Fibroblast of lung (primary cell): ENCODE measurements around the gene SEMA7A. TPM values are rescaled to one million over a fixed set of nuclear protein-coding genes. Genes with fewer than 3 reads are reported as not detected.
A peak's percentile ranks its signal among the peaks of the same experiment; 100 is the strongest.

ENCODE experiments used
- DNase-seq, 2 donors: peaks; one replicate each; pipeline versions ENCODE4 v3.0.0 to v3.0.0-alpha.2; 2010; ENCODE audit warnings: low read depth in 2 of 2
- H2AFZ ChIP-seq: 2 replicates; pipeline ENCODE4 v1.5.1; 2012; ENCODE audit warnings: low read length, control low read depth, inconsistent platforms
- H3K27ac ChIP-seq: 2 replicates; pipeline ENCODE4 v1.5.1; 2011; ENCODE audit warnings: low read length, control low read depth; ENCODE audit not compliant: insufficient read depth
- H3K27me3 ChIP-seq: 2 replicates; pipeline ENCODE4 v1.5.1; 2011; ENCODE audit warnings: mild to moderate bottlenecking, low read length; ENCODE audit not compliant: control insufficient read depth, insufficient read depth
- H3K36me3 ChIP-seq: 2 replicates; pipeline ENCODE4 v1.5.1; 2011; ENCODE audit warnings: low read length; ENCODE audit not compliant: control insufficient read depth, insufficient read depth
- H3K4me1 ChIP-seq: 2 replicates; pipeline ENCODE4 v1.5.1; 2011; ENCODE audit warnings: low read length; ENCODE audit not compliant: control insufficient read depth, insufficient read depth; ENCODE audit errors: extremely low read depth
- H3K4me2 ChIP-seq: 2 replicates; pipeline ENCODE4 v1.5.1; 2011; ENCODE audit warnings: low read length, control low read depth; ENCODE audit not compliant: insufficient read depth; ENCODE audit errors: extremely low read depth
- H3K4me3 ChIP-seq, 4 experiments: fragments of 200-600 bp in 1 of 4; sonication (generic) in 1 of 4; replicated peaks in 1 of 4; 2 replicates each; pipeline ENCODE4 v1.5.1; 2011 to 2016; ENCODE audit warnings: low read length in 4 of 4, low read depth in 3 of 4, mild to moderate bottlenecking in 3 of 4, control low read depth in 2 of 4, inconsistent platforms in 1 of 4, mixed read lengths in 1 of 4; ENCODE audit not compliant: insufficient read depth in 1 of 4; ENCODE audit errors: control extremely low read depth in 1 of 4
- H3K79me2 ChIP-seq: 2 replicates; pipeline ENCODE4 v1.5.1; 2012; ENCODE audit warnings: mild to moderate bottlenecking, low read length, inconsistent platforms; ENCODE audit not compliant: control insufficient read depth, insufficient read depth
- H3K9ac ChIP-seq: 2 replicates; pipeline ENCODE4 v1.5.1; 2011; ENCODE audit warnings: mild to moderate bottlenecking, low read length, control low read depth; ENCODE audit not compliant: insufficient read depth
- H3K9me3 ChIP-seq: 2 replicates; pipeline ENCODE4 v1.5.1; 2012; ENCODE audit warnings: low read depth, low read length; ENCODE audit not compliant: control insufficient read depth, insufficient read depth
- H4K20me1 ChIP-seq: 2 replicates; pipeline ENCODE4 v1.5.1; 2011; ENCODE audit warnings: low read length; ENCODE audit not compliant: control insufficient read depth, insufficient read depth; ENCODE audit errors: extremely low read depth
- EZH2 ChIP-seq: IDR thresholded peaks from 2 replicates; pipeline ENCODE4 v1.5.1; 2012; ENCODE audit warnings: low read length, control low read depth, mild to moderate bottlenecking; ENCODE audit errors: missing control alignments
- polyA plus RNA-seq, 2 donors: library from polyadenylated mRNA; depleted of rRNA in 1 of 2; stranded (reverse) in 1 of 2; unstranded in 1 of 2; fragments of >200 nt; gene quantifications; 2 replicates each; pipeline ENCODE4 v1.2.1, GENCODE V29; 2011 to 2012; ENCODE audit warnings: missing spikeins in 1 of 2
- total RNA-seq: library from RNA; depleted of rRNA; stranded (reverse); fragments of >200 nt; gene quantifications from 2 replicates; pipeline ENCODE4 v1.2.1, GENCODE V29; 2014
- TF ChIP-seq, protein P1 (sequence below), 2 donors: IDR thresholded peaks in 1 of 2; conservative IDR thresholded peaks in 1 of 2; 1 replicate in 1 of 2; 2 replicates in 1 of 2; pipeline ENCODE4 v1.5.1; 2011 to 2012; ENCODE audit warnings: low read length in 2 of 2, control low read depth in 1 of 2, inconsistent platforms in 1 of 2, low read depth in 1 of 2, mild to moderate bottlenecking in 1 of 2

The SEMA7A gene
- total and polyA plus RNA-seq, 2 donors (not counting 1 experiment from before 2014, with no cell fraction given) = 5.6 to 12.5 TPM

- Histone ChIP-seq H3K27ac (no peak overlapping the region), H3K9ac (no peak overlapping the region), H3K79me2 (no peaks in the 10 kb centered on the region), H3K4me2 (no peak overlapping the region), H4K20me1 (no peaks in the 10 kb centered on the region), H3K36me3 (peaks cover 5% of the 10 kb centered on the region), H3K27me3 (no peaks in the 10 kb centered on the region), H2AFZ (no peak overlapping the region), H3K9me3 (no peaks in the 10 kb centered on the region), H3K4me3 (no peak overlapping the region), H3K4me1 (no peaks in the 10 kb centered on the region)
- DNase-seq = no peak
- TF ChIP-seq, protein P1, sequence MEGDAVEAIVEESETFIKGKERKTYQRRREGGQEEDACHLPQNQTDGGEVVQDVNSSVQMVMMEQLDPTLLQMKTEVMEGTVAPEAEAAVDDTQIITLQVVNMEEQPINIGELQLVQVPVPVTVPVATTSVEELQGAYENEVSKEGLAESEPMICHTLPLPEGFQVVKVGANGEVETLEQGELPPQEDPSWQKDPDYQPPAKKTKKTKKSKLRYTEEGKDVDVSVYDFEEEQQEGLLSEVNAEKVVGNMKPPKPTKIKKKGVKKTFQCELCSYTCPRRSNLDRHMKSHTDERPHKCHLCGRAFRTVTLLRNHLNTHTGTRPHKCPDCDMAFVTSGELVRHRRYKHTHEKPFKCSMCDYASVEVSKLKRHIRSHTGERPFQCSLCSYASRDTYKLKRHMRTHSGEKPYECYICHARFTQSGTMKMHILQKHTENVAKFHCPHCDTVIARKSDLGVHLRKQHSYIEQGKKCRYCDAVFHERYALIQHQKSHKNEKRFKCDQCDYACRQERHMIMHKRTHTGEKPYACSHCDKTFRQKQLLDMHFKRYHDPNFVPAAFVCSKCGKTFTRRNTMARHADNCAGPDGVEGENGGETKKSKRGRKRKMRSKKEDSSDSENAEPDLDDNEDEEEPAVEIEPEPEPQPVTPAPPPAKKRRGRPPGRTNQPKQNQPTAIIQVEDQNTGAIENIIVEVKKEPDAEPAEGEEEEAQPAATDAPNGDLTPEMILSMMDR (conservative IDR thresholded peaks at IDR 0.05 in 1 of 2, IDR thresholded peaks at IDR 0.05 in 1 of 2; ENCODE audit: low read depth in 1 of 2, low read length in 2 of 2) = no peak
- TF ChIP-seq EZH2 = no peak
Measured at GRCh38 chr15:74454764-74455500, 21.2 kb upstream of the SEMA7A start.

DNA sequence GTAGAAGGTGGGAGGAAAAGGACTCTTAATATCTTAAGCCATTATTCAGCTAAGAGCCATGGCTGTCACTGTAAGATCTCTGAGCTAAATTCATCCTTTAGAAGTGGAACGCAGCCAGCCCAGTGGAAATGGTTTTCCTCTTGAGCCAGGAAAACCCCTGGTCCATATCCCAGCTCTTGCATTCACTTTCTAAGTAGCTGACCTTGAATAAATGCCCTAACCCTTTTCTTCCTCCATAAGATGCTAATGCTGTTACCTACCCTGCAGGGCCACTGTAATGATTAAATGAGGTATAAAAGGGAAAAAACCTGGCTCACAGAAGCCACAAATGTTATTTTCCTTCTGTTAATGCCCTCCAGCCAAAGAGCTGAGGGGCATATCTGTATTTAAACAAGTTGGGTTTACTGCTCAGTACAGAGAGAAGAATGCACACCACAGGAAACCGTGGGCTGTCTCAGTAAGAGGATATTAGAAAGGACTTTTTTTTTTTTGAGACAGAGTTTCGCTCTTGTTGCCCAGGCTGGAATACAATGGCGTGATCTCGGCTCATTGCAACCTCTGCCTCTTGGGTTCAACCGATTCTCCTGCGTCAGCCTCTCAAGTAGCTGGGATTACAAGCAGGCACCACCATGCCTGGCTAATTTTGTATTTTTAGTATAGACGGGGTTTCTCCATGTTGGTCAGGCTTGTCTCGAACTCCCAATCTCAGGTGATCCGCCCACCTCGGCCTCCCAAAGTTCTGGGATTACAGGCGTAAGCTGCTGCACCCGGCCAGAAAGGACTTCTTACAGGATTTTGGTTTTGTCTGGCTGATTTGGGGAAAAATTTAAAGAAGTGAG lies 20.4 kb upstream of the SEMA7A start:
- Histone ChIP-seq H3K79me2 (no peaks in the 10 kb centered on the region), H3K4me2 (no peak overlapping the region), H3K4me1 (no peaks in the 10 kb centered on the region), H3K36me3 (peaks cover 6% of the 10 kb centered on the region), H2AFZ (no peak overlapping the region), H4K20me1 (no peaks in the 10 kb centered on the region), H3K9ac (no peak overlapping the region), H3K9me3 (no peaks in the 10 kb centered on the region), H3K27ac (no peak overlapping the region), H3K27me3 (no peaks in the 10 kb centered on the region), H3K4me3 (no peak overlapping the region)
- TF ChIP-seq, protein P1 (conservative IDR thresholded peaks at IDR 0.05 in 1 of 2, IDR thresholded peaks at IDR 0.05 in 1 of 2; ENCODE audit: low read depth in 1 of 2, low read length in 2 of 2) = no peak
- TF ChIP-seq EZH2 = no peak
- DNase-seq = peak in 1 of 2 donors; percentile 64
